C1 segment of cervical spinal cord (tissue), 14 donors: ENCODE results near the gene GPR173.
A peak's percentile ranks its signal among the peaks of the same experiment; 100 is the strongest.

ENCODE experiments used
- DNase-seq, 14 donors: peaks; one replicate each; lab custom pipeline; 2025; lab: John Stamatoyannopoulos, UW

GPR173 gene, protein sequence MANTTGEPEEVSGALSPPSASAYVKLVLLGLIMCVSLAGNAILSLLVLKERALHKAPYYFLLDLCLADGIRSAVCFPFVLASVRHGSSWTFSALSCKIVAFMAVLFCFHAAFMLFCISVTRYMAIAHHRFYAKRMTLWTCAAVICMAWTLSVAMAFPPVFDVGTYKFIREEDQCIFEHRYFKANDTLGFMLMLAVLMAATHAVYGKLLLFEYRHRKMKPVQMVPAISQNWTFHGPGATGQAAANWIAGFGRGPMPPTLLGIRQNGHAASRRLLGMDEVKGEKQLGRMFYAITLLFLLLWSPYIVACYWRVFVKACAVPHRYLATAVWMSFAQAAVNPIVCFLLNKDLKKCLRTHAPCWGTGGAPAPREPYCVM

DNA sequence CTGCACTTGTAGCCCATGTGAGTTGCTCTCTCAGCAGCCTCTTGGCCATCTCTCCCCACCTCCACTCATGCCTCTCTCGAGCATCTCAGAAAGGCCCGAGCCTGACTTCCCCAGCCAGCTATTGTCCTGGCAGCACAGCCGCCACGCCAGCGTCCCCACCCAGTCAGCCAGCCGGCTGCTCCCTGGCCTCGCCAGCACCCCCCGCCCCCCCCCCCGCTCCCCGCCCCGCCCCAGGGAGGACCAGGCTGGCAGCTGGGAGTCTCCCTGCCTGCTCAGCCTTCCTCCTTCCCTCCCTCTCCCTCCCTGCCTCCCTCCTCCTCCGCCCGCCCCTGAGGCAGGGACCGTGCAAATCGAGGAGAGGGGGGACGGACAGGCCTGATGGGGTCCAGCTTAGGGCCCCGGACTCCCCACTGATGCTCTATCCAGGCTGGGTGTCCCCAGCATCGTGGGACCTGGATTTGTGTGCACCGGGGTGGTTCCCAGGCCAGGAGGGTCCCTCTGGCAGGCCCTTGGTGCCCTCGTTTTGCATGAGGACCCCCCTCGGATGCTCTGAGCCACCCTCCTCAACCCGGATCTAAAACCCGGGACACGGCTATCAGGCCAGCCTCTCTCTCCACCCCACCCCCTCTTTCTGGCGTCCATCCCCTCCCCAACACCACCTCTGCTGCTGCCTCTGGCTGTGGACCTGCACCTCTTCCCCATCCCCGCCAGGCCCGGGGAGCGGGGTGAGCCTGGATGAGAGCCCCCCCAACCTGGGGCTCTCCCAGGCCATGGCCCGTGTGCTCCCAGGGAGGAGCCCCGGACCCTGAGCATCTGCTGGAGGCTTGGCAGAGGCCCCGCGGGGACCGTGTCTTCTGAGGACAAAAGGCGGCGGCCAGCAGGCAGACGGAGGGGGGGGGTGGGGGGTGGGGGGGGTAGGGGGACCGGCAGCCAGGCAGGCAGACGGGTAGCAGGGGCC lies at the start of gene GPR173:
GPR173 (plus strand) TSS at position 621 of the 958 bp plus-strand sequence. CDS start 27,833 bp downstream, outside the sequence.
- DNase-seq: peak in 13 of 14 donors; percentile 3 to 86 (median 70)

DNA sequence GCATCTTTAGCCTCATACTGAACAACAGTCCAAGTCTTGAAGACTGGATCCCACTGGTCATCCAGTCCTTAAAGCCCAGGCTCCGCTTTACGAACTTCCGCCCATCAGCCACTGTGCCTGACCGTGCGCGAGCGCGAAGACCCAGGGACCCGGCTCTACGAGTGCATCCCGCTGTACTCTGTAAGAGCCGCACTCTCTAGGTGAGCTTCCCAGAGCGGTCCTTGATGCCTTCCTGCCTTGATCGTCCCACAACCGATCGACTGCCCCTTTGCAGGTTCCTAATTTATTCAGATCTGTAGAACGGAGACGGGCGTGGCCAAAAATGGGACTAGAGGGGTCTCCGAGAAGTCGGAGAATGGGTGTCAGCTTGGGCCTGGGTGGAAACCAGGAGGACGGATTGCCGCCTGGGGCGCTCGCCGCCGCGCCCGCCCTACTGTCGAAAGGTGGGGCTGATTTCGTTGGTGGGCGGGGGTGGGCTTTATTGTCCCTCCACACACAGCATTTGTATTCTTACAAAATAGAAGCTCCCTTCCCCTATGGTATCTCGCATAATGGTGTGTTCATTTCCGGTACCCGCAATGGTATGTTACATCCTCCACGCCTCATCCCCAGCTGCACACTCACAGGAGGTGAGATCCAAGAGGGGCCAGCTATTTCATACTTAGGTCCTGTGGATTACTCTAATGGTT lies 48.0 kb upstream of the GPR173 start:
- DNase-seq: no peak

DNA sequence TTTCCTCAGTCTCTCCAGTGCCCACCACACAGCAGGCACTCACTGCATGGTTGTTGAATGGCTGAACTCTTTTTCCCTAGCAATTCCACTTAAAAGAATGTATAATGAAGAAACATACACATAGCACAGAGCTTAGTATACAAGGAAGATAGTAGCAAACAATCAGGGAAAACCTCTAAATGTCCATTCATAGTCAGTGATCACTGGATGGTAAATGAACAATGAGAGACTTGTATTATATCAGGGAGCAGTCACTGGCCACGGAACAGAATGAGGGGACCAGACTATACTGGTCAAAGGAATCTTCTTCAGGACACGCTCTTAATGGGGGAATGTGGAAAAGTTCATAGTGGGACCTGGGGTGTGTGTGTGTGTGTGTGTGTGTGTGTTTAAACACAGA lies 46.6 kb upstream of the GPR173 start:
- DNase-seq: no peak

DNA sequence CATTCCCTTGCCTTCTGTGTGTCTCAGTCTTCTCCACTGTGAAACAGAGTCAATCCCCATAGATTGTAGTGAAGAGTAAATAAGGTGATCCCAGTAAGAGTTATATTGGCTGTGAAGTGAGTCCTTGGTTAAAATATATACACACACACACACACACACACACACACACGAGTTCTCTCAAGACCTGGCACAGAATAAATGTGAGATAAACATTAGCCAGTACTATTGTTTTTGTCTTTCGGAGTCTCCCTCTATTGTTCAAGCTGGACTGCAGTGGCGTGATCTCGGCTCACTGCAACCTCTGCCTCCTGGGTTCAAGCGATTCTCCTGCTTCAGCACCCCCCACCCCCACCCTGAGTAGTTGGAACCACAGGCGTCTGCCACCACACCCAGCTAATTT lies 45.5 kb upstream of the GPR173 start:
- no peak for DNase-seq

DNA sequence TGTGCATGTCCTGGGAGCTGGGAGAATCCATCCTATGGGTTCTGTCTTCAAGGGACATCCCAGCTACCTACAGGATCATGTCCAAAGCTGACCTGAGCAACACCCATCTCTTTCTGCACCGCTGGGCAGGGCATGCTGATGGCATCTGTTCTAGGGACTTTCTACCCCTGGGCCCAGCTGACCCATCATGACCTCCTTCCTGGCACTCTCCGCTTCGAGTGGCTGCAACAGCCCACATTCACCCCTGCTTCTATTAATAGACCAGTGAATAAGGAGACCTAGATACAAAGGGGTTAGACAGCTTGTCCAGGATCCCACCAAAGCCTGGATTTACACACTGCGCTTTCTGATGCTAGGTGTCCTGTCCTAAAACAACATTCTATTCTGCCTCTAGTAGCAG lies 44.6 kb upstream of the GPR173 start:
- no peak for DNase-seq

DNA sequence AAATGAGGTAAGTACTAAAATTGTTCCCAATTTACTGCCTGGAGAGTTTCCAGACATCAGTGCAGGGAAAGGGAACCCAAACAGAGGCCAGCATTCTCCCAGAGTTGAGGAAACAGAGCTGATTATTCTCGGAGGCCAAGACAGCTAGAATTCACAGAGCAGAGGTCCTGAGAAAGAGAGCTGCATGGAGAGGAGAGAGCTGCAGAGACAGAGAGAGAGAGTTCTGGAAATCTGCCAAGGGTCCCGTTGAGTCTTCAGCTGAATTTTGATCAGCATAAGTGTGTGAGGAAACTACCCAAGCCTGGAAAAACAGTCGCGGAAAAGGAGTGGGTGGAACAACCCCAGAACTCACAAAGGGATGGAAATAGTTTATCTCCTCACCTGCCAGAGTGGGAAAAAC lies 43.8 kb upstream of the GPR173 start:
- DNase-seq: no peak

DNA sequence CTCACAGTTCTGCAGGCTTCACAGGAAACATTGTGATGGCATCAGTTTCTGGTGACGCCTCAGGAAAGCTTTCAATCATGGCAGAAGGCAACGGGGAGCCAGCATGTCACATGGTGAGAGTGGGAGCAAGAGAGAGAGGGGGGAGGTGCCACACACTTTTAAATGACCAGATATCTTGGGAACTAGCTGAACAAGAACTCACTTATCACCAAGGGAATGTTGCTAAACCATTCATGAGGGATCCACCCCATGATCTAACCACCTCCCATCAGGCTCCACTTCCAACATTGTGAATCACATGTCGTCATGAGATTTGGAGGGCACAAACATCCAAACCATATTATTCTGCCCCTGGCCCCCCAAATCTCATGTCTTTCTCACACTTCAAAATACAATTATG lies 43.3 kb upstream of the GPR173 start:
- no peak for DNase-seq

DNA sequence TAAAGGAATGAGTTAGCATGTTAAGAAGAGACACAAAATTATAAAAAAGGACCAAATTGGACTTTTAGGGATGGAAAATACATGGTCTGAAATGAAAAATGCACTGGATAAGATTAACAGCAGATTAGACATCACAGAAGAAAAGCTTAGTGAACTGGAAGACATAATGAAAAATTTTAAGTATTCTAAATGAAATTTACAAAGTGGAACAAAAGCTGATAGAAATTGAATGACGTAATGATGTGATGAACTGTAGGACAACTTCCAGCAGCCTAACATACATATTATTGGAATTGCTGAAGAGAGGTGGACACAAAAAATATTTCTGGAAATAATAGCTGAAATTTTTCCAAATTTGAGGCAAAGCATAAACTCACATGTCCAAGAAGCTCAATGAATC lies 39.6 kb upstream of the GPR173 start:
- DNase-seq: no peak

DNA sequence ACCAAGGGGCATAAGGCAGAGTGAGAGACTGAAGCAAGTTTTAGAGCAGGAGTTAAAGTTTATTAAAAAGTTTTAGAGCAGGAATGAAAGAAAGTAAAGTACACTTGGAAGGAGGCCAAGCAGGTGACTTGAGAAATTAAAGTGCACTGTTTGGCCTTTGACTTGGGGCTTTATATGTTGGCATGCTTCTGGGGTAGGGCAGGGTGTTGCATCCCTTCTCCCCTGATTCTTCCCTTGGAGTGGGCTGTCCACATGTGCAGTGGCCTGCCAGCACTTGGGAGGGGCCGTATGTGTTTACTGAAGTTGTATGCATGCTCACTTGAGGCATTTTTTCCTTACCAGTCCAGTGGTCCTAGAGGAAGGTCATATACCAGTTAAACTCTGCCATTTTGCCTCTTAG lies 35.3 kb upstream of the GPR173 start:
- no peak for DNase-seq

DNA sequence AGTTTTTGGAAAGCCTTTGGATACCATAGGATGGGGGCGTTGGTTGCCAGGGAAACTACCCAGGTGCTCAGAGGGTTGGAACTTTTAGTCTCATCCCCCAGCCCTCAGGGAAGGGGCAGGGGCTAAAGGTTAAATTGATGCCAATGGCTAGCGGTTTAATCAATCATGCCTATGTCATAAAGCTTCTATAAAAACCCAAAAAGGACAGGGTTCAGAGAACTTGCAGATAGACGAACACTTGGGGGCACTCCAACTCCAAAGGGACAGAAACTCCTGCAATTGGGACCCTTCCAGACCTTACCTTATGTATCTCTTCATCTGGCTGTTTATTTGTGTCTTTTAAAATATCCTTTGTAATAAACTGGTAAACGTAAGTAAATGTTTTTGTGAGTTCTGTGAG lies 30.0 kb upstream of the GPR173 start:
- DNase-seq: no peak

DNA sequence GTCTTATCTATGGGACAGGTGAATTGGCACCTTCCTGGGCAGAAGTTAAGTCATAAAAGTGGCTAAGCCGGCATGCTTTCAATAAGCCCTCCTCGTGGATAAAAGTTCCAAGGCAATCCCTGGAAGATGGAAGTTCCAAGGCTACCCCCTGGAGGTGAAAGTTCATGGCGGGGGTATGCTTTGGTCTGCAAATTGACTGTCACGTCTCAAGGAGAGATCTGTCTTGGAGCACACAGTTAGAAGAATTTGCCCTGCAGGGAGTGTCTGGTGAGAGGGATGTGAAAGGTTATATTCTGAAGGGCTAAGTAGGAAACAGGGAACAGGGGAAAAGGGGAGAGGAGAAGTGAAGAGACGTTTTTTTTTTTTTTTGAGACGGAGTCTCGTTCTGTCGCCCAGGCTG lies 26.2 kb upstream of the GPR173 start:
- DNase-seq: no peak

DNA sequence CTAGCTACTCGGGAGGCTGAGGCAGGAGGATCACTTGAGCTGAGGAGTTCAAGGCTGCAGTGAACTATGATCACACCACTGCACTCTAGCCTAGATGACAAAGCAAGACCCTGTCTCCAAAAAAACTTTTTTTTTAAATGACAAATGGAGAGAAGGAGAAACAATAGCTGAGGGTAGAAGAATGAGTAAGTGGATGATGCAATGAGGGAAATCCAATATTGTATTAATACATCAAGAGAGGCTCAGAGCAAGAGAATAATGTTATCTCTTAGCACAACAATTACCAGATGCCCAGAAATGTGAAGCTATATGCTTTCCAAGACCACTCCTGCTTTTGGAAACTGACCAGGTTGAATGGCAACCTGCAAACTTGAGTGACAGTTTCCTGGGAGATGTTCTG lies 19.9 kb upstream of the GPR173 start:
- DNase-seq: no peak

DNA sequence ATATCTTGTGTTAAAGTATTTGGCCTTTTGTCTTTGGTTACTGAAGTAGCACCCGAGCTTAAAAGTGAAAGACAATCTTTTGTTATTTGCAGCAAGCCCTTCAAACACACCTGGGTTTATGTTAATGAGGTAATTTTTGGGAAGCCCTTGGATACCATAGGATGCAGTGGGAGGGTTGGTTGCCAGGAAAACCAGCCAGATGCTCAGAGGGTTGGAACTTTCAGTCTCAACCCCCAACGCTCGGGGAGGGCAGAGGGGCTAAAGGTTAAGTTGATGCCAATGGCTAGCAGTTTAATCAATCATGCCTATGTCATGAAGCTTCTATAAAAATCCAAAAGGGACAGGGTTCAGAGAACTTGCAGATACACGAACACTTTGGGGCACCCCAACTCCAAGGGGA lies 17.2 kb upstream of the GPR173 start:
- DNase-seq: no peak

DNA sequence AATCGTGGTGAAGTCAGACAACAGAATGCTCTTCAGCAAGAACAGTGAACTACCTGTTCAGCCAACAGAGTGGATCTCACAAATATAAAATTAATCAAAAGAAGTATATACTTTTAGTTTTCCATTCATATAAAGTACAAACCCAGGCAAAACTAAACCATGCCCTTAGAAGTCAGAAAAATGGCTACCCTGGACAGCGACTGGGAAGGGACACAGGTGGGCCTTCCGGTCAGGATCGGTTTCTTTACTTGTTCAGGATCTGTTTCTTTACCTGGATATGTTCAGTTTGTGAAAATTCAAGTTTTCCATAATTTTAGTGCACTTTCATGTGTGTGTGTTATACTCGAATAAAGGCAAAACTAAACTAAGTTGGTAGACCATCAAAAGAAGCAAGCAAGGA lies 12.4 kb upstream of the GPR173 start:
- no peak for DNase-seq

DNA sequence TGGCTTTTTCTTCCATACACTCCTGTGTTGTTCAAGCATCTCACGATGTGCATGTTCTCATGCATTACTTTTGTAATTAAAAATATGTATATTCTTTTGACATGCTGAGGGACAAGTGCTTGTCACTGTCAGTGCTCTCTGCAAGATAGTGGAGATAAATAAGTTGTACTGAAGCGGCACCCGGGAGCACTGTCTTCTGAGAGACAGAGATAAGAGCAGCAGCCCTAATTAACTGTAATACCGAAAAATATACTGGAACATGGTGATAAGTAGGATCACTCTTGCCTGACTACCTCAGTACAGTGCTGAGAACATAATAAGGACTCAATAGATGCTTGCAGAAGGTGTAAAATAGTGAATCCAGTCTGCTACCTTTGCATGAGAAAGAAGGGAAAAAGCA lies 9.4 kb upstream of the GPR173 start:
- DNase-seq: no peak

DNA sequence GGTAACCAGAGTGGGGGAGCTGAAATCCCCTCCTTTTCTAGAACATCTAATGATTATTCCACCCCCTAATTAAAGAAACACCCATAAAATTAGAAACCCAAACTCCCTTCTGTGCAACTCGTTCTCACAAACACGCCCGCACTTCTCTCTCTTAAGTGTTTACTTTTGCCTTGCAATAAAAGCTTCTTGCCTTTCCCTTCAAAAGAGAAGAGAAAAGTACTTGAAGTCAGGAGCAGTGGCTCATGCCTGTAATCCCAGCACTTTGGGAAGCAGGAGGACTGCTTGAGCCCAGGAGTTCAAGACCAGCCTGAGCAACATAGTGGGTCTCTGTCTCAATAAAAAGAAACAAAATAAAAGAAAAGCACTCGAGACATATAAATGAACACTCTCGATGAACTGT lies 3.6 kb upstream of the GPR173 start:
- DNase-seq: no peak

DNA sequence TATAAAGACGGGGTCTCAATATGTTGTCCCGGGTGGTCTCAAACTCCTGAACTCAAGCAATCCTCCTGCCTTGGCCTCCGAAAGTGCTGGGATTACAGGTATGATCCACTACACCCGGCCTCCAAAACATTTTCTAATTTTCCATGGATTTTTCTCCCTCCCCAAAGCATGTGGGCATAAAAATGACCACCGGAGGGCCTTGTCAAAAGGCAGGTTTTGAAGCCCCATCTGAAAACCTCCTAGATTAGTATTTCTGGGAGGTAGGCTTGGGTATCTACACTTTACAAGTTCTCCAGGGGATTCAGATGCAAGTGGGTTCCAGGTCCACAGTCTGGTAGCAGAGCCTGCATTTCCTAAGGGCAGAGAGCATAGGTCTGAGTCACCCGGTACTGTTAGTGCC lies 1.4 kb upstream of the GPR173 start:
- DNase-seq: no peak

DNA sequence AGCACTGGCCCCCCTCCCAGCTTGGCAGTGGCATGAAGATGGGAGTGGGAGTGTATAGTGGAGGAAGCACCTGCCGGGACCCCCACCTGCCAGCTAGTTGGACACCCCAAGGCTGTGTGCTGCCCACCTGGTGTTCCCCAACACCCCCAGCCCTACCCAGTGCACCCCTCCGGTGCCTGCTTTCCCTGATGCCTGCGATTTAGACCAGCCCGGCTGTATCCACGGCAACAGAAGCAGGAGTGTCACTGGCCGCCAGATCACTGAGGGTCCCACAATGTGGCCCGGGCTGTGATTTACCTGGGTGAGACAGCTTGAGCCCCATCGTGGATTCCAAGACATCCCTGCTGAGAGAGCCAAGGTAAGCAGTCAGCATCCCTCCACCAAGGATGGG lies 533 bp downstream of the GPR173 start:
- DNase-seq: no peak

DNA sequence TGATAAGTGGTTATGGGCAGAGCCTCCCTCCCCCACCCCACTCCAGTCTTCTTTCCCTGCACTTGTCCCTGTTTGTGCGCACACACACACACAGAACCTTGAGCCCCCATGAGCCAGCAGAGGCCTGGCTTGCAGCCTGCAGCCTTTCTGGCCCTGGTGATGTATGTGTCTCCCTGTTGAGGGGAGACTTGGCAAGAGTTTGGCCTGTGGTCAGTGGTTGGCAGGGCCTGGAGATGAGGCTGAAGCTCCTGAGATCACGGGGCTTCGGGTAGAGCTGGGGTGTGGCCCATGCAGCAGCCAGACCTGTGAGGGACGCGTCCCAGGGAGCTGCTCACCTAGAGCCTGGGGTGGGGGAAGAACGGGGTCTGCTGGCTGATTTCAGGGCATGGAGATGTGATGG lies 2.3 kb downstream of the GPR173 start:
- DNase-seq: no peak

DNA sequence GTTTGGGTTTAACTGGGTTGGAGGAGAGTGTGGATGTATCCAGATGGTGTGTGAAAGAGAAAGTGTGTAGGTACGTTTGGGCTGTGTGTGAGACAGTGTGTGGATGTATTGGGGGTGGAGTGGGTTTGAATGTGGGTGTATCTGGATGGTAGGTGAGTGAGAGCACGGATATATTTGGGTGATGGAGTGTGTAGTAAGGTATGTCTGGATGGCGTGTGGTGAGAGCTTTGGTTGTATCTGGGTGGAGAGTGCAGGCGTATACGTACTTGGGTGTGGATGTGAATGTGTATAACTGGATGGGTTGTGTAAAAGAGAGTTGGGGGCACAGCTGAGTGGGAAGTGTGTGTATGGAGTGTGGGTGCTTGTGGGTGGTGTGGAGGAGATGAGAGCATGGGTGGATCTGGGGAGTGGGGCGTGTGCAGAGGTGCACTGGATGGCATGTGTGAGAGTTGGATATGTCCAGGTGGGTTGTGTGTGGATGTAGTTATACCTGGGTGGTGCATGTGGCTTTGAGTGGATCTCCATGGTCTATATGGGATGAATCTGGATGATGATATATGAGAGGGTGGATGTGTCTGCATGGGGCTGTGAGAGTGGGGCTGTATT lies 6.8 kb downstream of the GPR173 start:
- DNase-seq: no peak

DNA sequence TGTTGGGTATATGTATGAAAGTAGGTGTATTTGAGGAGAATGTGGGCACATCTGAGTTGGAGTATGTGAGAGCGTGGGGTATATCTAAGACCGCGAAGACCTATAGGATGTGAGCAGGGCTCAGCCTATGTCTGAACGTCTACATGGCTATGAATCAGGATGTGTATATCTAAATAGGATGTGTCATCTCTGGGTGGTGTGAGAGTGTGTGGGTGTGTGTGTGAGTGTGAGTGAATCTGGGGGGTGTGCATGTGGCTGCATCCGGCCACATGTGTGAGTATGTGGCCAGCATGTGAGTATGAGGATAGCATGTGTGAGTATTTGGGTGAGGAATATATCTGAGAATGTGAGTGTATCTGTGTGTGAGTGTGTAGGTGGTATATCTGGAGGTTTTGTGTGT lies 7.7 kb downstream of the GPR173 start:
- DNase-seq: no peak

DNA sequence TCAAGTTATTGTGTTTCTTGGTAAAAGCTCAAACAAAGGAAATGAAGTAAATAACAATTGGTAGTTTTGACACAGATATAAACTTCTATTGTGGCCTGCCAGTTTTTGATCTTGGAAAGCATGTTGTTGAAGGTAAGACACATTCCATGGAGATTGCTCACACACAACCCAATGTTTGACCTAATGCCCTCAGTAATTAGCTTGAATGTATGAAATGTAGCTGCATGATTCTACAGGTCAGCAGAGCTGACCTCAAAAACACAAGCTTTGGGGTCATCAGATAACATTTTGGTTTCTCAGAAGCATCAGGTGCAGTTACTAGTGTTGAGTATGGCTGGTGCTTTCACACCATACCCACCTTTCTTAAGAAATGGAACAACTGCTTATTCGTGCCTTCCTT lies 16.5 kb downstream of the GPR173 start:
- no peak for DNase-seq
